Measurements from ENCODE around the gene PRTN3. TPM values are rescaled to one million over a fixed set of nuclear protein-coding genes. Genes with fewer than 3 reads are reported as not detected.
"Not testable (repeated sequence)": the region's sequence is repeated elsewhere in the genome, so short reads cannot be mapped to it uniquely, and the experiment has no call there.

The PRTN3 gene
- total RNA-seq, 1 donor from 2014 or later: not detected

DNA sequence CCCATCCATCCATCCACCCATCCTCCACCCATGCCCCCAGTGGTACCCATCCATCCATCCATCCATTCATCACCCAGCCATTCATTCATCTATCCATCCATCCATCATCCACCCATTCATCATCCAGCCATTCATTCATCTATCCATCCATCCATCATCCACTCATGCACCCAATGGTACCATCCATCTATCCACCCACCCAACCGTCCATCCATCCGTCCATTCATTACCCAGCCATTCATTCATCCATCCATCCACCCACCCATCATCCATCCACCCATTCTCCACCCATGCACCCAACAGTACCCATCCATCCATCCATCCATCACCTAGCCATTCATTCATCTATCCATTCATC lies 24.3 kb upstream of the PRTN3 start:
- Histone ChIP-seq H3K27me3 (ENCODE audit: low read depth) (peaks cover 5% of the 10 kb centered on the region), H3K36me3 (peaks cover 16% of the 10 kb centered on the region), H3K4me3 (no peak overlapping the region), H3K9me3 (no peaks in the 10 kb centered on the region), H3K27ac (no peak overlapping the region), H3K4me1 (no peaks in the 10 kb centered on the region)
- ATAC-seq (no peak), DNase-seq (no peak)
- TF ChIP-seq, protein P1, sequence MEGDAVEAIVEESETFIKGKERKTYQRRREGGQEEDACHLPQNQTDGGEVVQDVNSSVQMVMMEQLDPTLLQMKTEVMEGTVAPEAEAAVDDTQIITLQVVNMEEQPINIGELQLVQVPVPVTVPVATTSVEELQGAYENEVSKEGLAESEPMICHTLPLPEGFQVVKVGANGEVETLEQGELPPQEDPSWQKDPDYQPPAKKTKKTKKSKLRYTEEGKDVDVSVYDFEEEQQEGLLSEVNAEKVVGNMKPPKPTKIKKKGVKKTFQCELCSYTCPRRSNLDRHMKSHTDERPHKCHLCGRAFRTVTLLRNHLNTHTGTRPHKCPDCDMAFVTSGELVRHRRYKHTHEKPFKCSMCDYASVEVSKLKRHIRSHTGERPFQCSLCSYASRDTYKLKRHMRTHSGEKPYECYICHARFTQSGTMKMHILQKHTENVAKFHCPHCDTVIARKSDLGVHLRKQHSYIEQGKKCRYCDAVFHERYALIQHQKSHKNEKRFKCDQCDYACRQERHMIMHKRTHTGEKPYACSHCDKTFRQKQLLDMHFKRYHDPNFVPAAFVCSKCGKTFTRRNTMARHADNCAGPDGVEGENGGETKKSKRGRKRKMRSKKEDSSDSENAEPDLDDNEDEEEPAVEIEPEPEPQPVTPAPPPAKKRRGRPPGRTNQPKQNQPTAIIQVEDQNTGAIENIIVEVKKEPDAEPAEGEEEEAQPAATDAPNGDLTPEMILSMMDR (IDR thresholded peaks at IDR 0.05): no peak
- intact Hi-C loops (cut with DNase I): no loop called here

DNA sequence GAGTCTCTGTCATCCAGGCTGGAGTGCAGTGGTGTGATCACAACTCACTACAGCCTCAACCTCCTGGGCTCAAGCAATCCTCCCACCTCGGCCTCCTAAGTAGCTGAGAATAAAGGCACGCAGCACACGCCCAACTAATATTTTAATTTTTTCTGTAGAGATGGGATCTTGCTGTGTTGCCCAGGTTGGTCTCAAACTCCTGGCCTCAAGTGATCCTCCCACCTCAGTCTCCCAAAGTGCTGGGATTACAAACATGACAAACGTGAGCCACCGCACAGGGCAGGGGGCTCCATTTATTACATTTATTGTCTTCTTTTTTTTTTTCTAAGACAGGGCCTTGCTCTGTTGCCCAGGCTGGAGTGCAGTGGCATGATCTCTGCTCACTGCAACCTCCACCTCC lies 20.6 kb upstream of the PRTN3 start:
- ATAC-seq; intact Hi-C loops (cut with DNase I); H3K4me3 ChIP-seq; H3K9me3 ChIP-seq; DNase-seq; H3K27ac ChIP-seq; H3K36me3 ChIP-seq: not testable (repeated sequence)
- peaks cover 15% of the 10 kb centered on the region for H3K4me1 ChIP-seq
- peaks cover 32% of the 10 kb centered on the region for H3K27me3 ChIP-seq (ENCODE audit: low read depth)

DNA sequence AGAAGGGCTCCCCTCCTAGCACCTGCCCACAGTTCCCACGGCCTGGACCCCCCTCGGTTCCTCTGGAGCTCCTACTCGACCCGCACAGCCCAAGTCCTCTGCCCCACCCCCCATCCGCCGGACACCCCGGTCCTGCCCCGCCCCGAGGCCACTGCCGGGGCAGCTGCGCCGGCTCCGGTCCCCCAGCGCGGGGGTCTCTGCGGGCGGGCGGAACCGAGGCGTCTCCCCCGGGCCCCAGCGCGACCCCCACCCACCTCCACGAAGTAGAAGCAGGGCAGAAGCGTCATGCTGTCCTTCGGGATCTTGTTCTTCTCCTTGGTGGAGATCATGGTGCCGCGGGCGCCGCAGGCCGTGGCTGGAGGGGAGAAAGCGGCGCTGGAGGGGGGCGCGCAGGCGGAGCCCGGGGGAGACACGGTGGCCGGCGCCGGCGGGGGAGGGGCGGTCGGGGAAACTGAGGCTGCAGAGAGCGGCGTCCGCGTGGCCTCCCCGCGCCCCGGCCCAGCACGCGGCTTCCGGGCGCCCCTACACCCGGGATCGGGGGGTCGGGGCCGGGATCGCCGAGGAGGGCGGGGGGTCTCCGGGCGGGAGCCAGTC lies 19.5 kb upstream of the PRTN3 start:
- Histone ChIP-seq H3K27ac (no peak overlapping the region), H3K9me3 (no peaks in the 10 kb centered on the region), H3K4me1 (peaks cover 15% of the 10 kb centered on the region), H3K27me3 (ENCODE audit: low read depth) (peaks cover 32% of the 10 kb centered on the region), H3K4me3 (peak overlapping the region; percentile 39), H3K36me3 (no peaks in the 10 kb centered on the region)
- TF ChIP-seq, protein P1 (IDR thresholded peaks at IDR 0.05): no peak
- intact Hi-C loops (cut with DNase I): no loop called here
- ATAC-seq: peak in 1 of 2 donors; percentile 5
- DNase-seq: no peak

DNA sequence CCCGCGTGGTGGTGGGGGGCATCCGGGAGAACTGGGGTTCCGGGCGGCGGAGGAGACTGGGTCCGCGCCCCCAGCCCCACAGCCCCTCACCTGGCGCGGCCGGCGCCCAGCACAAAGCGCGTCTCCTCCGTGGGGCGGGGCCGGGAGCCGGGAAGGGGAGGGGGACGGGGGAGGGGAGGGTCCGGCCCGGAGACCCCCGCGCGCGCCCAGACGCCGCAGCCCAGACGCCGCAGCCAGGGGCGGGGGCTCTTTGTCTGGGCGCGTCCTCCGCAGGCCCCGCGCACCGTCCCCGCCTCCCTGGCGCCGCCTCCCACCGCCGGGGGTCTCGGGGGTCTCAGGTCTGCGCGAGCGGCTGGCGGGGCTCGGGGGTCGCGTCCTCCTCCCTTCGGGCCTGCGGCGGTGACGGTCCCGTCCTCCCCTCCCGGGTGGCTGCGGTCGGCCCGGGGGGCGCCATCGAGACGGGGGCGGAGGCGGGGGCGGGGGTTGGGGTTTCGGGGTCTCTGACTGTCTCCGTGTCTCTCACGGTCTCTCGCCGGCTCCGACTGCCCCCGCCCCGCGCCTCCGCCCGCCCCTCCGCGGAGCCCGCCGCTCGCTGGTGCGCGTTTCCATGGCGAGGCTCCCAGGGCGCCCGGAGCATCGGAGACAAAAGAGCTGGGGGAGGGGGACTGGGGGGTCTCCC lies 18.8 kb upstream of the PRTN3 start, which contains the start of gene PLPPR3:
Gene PLPPR3, minus strand, starts transcription at position 131 of the 679 bp plus-strand sequence. CDS start 396 bp downstream, outside the sequence.
- H3K9me3 ChIP-seq: no peaks in the 10 kb centered on the region
- H3K4me1 ChIP-seq: peaks cover 15% of the 10 kb centered on the region
- no peak for ATAC-seq
- H3K4me3 ChIP-seq: peak within 1 kb of the TSS; percentile 39
- no peak for DNase-seq
- H3K36me3 ChIP-seq: no peaks in the 10 kb centered on the region
- intact Hi-C loops (cut with DNase I): no loop called here
- H3K27me3 ChIP-seq (ENCODE audit: low read depth): peaks cover 32% of the 10 kb centered on the region
- TF ChIP-seq, protein P1 (IDR thresholded peaks at IDR 0.05): no peak
- H3K27ac ChIP-seq: no peak within 1 kb of the TSS

DNA sequence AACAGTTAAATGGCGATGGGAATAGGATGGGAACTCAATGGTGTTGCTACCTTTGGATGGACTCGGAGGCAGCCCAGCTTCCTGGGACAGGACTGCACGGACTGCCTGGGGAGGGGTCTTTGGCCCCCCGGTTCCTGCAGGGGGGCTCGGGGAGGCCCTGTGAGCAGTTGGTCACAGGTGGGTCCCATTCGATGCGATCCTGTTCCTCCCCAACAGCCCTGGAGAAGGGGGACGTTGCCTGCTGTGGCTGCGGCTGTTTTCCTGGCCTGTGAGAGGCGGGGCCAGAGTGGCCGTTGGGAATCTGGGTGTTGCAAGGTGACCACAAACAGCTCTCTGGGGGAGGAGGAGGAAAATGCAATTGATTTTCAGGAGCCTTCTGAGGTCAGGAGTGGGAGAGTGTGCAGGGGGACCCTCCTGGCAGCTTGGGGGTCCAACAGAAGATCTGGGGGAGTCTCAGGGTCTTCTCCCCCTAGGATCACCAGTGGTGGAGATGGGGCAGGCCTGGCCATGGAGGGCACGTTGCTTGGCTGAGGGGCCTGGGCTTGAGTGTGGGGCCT lies 17.2 kb upstream of the PRTN3 start:
- no peak for DNase-seq
- Histone ChIP-seq H3K36me3 (no peaks in the 10 kb centered on the region), H3K27ac (no peak overlapping the region), H3K9me3 (no peaks in the 10 kb centered on the region), H3K4me3 (no peak overlapping the region), H3K4me1 (peaks cover 24% of the 10 kb centered on the region), H3K27me3 (ENCODE audit: low read depth) (peaks cover 32% of the 10 kb centered on the region)
- ATAC-seq: no peak
- TF ChIP-seq, protein P1 (IDR thresholded peaks at IDR 0.05): no peak
- intact Hi-C loops (cut with DNase I): no loop called here

DNA sequence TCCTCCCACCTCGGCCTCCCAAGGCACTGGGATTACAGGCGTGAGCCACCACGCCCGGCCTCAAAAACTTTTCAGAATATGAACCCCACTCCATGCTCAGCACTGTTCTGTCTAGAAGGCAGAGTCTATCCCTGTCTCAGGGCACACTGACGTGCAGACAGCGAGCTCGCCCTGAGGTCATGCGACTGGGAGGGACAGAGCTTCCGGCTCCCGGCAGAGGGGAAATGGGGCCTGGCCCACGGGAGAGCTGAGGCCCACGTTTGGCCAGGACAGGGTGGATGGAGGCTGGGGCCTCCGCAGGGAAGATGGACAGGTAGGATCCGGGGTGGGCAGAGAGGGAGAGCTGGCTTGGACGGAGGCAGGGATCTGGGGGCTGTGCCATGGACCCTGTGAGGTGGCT lies 15.9 kb upstream of the PRTN3 start:
- peak; percentile 21 to 44 for ATAC-seq
- DNase-seq: no peak
- Histone ChIP-seq H3K36me3 (no peaks in the 10 kb centered on the region), H3K27me3 (ENCODE audit: low read depth) (peaks cover 37% of the 10 kb centered on the region), H3K4me1 (peaks cover 24% of the 10 kb centered on the region), H3K9me3 (no peaks in the 10 kb centered on the region), H3K4me3 (no peak overlapping the region), H3K27ac (no peak overlapping the region)
- intact Hi-C loops (cut with DNase I): no loop called here
- TF ChIP-seq, protein P1 (IDR thresholded peaks at IDR 0.05): no peak

Data from lower lobe of right lung (tissue), 2 donors.